HEK293 (cell line): ENCODE data around the gene PTPRN2.

Experiments
- CTCF ChIA-PET: fragments of 350-600 bp; formaldehyde crosslinking; extraction: SDS; loops from one replicate; lab custom pipeline; 2021; ENCODE audit warnings: antibody characterized with exemption; lab: Yijun Ruan, JAX
- POLR2A ChIA-PET: fragments of 300-600 bp; formaldehyde crosslinking; extraction: SDS; loops from one replicate; lab custom pipeline; 2020; ENCODE audit warnings: antibody characterized with exemption, inconsistent platforms; lab: Yijun Ruan, JAX
- H3K27ac ChIP-seq: fragments of 200-500 bp; sonication (Bioruptor generic); 2 replicates; pipeline ENCODE4 v1.5.1; 2014; ENCODE audit warnings: low read depth, low read length, control low read depth, inconsistent platforms; ENCODE audit errors: extremely low read depth
- H3K36me3 ChIP-seq, 2 experiments: fragments of 200-500 bp in 1 of 2; sonication (Bioruptor generic) in 1 of 2; 1 replicate in 1 of 2; 2 replicates in 1 of 2; pipeline ENCODE4 v1.5.1; 2014 to 2017; ENCODE audit warnings: inconsistent platforms in 2 of 2, low read length in 2 of 2; ENCODE audit not compliant: control insufficient read depth in 2 of 2, insufficient read depth in 1 of 2
- H3K4me1 ChIP-seq: fragments of 200-500 bp; sonication (Bioruptor generic); 2 replicates; pipeline ENCODE4 v1.5.1; 2014; ENCODE audit warnings: mild to moderate bottlenecking, low read length, inconsistent platforms; ENCODE audit not compliant: control insufficient read depth, insufficient read depth
- H3K4me3 ChIP-seq: 2 replicates; pipeline ENCODE4 v1.5.1; 2011; ENCODE audit warnings: low read depth, mild to moderate bottlenecking, control low read depth, low read length, moderate library complexity
- H3K9me3 ChIP-seq: fragments of 200-500 bp; sonication (Bioruptor generic); 2 replicates; pipeline ENCODE4 v1.5.1; 2014; ENCODE audit warnings: low read depth, low read length, inconsistent platforms; ENCODE audit not compliant: control insufficient read depth, insufficient read depth
- KLF16 ChIP-seq: fragments of 450-650 bp; formaldehyde crosslinking; IDR thresholded peaks from 2 replicates; pipeline ENCODE4 v1.5.1; 2017; ENCODE audit warnings: missing biosample characterization, missing genetic modification characterization
- MZF1 ChIP-seq: fragments of 450-650 bp; formaldehyde crosslinking; IDR thresholded peaks from 2 replicates; pipeline ENCODE4 v1.5.1; 2017; ENCODE audit warnings: missing biosample characterization, missing genetic modification characterization, borderline replicate concordance
- OSR2 ChIP-seq: fragments of 450-650 bp; formaldehyde crosslinking; IDR thresholded peaks from 2 replicates; pipeline ENCODE4 v1.5.1; 2016; ENCODE audit warnings: missing biosample characterization, missing genetic modification characterization
- ZIC2 ChIP-seq: fragments of 450-650 bp; formaldehyde crosslinking; IDR thresholded peaks from 2 replicates; pipeline ENCODE4 v1.5.1; 2016; ENCODE audit warnings: missing biosample characterization, missing genetic modification characterization
- ZNF10 ChIP-seq: fragments of 450-650 bp; formaldehyde crosslinking; IDR thresholded peaks from 2 replicates; pipeline ENCODE4 v1.5.1; 2017; ENCODE audit warnings: missing biosample characterization, missing genetic modification characterization
- ZNF16 ChIP-seq: fragments of 450-650 bp; formaldehyde crosslinking; IDR thresholded peaks from 2 replicates; pipeline ENCODE4 v1.5.1; 2016; ENCODE audit warnings: low read depth, missing biosample characterization, missing genetic modification characterization
- ZNF211 ChIP-seq: fragments of 450-650 bp; formaldehyde crosslinking; IDR thresholded peaks from 2 replicates; pipeline ENCODE4 v1.5.1; 2016; ENCODE audit warnings: low read depth, missing biosample characterization, missing genetic modification characterization
- ZNF394 ChIP-seq: fragments of 450-650 bp; formaldehyde crosslinking; IDR thresholded peaks from 2 replicates; pipeline ENCODE4 v1.5.1; 2016; ENCODE audit warnings: missing biosample characterization, missing genetic modification characterization, mild to moderate bottlenecking, moderate library complexity, borderline replicate concordance
- ZNF423 ChIP-seq: fragments of 450-650 bp; formaldehyde crosslinking; IDR thresholded peaks from 2 replicates; pipeline ENCODE4 v1.5.1; 2016; ENCODE audit warnings: missing biosample characterization, missing genetic modification characterization
- ZNF560 ChIP-seq: fragments of 450-650 bp; formaldehyde crosslinking; IDR thresholded peaks from 2 replicates; pipeline ENCODE4 v1.5.1; 2017; ENCODE audit warnings: missing biosample characterization, missing genetic modification characterization, borderline replicate concordance
- ZNF600 ChIP-seq: fragments of 450-650 bp; formaldehyde crosslinking; IDR thresholded peaks from 2 replicates; pipeline ENCODE4 v1.5.1; 2016; ENCODE audit warnings: missing biosample characterization, missing genetic modification characterization
- ZNF658 ChIP-seq: fragments of 450-650 bp; formaldehyde crosslinking; IDR thresholded peaks from 2 replicates; pipeline ENCODE4; 2016; ENCODE audit warnings: missing biosample characterization, missing genetic modification characterization
- ZSCAN30 ChIP-seq: fragments of 450-650 bp; IDR thresholded peaks from 2 replicates; pipeline ENCODE4 v1.5.1; 2018; ENCODE audit warnings: missing biosample characterization, mild to moderate bottlenecking, missing genetic modification characterization, moderate library complexity
- TF ChIP-seq, protein P1 (sequence below): fragments of 450-650 bp; formaldehyde crosslinking; IDR thresholded peaks from 2 replicates; pipeline ENCODE4 v1.5.1; 2016; ENCODE audit warnings: missing biosample characterization, missing genetic modification characterization, borderline replicate concordance
- TF ChIP-seq, protein P2 (sequence below): fragments of 450-650 bp; formaldehyde crosslinking; IDR thresholded peaks from 2 replicates; pipeline ENCODE4 v1.5.1; 2016; ENCODE audit warnings: missing biosample characterization, missing genetic modification characterization

The PTPRN2 gene

DNA sequence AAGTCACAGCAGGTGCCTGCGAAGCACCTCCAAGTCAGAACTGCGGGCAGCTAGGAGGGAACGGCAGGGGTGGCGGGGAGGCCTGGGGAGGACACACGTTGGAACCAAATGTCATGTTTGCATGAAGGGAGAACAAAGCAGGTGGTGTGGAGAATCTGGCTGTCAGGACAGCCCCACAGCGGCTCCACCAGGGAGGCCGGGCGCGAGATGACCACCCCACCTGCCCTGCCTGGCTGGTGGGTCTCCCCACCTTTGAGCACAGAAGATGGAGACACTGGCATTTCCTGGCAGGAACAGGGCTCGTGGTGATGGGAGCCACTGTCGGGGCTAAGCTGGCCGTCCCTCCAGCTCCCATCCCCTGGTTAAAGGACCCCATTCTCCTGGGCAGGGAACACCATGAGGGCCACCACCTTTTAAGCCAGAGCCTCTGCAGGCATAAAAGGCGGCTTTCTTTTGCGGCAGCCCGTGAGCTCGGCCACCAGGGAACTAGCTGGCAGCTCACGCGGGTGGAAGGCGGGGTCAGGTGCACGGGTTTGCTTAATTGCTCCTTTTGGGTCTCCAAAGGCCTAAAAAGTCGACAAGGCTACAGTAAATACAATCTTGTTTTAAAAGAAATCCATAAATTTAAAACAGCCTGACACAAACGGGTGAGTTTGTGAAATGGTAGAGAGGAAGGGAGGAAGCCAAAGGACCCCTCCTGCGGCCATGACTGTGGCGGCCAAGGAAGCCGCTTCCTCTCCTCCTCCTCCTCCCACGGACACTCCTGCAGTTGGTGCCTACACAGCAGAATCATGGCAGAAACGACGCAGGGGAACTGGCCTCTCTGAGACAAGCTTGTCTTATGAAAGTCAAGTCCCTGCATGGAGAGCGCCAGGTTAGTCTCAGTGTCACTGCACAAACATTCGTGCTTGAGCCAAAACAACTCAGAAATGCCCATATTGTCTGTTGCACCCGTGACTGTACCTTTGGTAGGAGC is 1037.0 kb downstream of the PTPRN2 start:
- Histone ChIP-seq H3K4me1 (no peaks in the 10 kb centered on the region), H3K9me3 (no peaks in the 10 kb centered on the region), H3K36me3 (no peaks in the 10 kb centered on the region), H3K4me3 (no peak overlapping the region), H3K27ac (no peak overlapping the region)
- TF ChIP-seq ZNF600 (tag by site-specific recombination) (no peak), ZIC2 (tag by site-specific recombination) (peak; percentile 77; the same call in 1 of the 2 replicates), ZNF16 (tag by site-specific recombination) (no peak), ZNF658 (tag by site-specific recombination) (no peak), MZF1 (no peak), KLF16 (tag by site-specific recombination) (no peak), ZNF423 (tag by site-specific recombination) (no peak)
- ChIA-PET POLR2A (no interaction called here), CTCF (no interaction called here)

DNA sequence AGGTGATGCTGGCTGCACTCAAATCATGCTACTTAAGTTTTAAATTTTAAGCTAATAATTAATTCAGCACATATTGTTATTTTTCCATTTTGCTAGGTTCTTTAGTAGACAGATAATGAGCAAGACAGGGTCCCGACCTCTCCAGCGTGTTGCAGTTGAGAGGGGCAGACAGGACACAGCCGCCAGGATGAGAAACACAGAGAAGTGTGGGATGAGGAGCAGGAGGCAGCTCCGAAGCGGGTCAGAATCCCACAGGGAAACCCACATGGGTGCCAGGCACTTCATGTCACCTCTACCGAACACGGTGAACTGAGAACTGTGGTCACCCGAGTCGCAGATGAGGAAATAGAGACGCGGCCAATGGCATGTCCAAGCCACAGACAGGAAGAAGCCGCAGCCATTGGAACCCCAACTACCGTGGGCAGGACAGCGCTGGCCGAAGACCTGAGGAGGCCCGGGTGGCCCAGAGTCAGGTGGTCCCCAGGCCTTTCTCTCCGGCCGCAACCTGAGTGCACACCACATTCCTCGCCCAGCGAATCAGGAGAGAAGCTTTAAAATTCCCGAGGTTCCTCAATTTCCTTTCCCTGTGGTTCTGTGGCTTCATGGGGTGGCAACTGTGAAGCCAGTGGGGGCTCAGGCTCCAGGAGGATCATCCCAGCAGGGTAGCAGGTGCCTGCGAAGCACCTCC is 1037.9 kb downstream of the PTPRN2 start:
- CTCF ChIA-PET: no interaction called here
- no peaks in the 10 kb centered on the region for H3K9me3 ChIP-seq
- TF ChIP-seq, protein P1, sequence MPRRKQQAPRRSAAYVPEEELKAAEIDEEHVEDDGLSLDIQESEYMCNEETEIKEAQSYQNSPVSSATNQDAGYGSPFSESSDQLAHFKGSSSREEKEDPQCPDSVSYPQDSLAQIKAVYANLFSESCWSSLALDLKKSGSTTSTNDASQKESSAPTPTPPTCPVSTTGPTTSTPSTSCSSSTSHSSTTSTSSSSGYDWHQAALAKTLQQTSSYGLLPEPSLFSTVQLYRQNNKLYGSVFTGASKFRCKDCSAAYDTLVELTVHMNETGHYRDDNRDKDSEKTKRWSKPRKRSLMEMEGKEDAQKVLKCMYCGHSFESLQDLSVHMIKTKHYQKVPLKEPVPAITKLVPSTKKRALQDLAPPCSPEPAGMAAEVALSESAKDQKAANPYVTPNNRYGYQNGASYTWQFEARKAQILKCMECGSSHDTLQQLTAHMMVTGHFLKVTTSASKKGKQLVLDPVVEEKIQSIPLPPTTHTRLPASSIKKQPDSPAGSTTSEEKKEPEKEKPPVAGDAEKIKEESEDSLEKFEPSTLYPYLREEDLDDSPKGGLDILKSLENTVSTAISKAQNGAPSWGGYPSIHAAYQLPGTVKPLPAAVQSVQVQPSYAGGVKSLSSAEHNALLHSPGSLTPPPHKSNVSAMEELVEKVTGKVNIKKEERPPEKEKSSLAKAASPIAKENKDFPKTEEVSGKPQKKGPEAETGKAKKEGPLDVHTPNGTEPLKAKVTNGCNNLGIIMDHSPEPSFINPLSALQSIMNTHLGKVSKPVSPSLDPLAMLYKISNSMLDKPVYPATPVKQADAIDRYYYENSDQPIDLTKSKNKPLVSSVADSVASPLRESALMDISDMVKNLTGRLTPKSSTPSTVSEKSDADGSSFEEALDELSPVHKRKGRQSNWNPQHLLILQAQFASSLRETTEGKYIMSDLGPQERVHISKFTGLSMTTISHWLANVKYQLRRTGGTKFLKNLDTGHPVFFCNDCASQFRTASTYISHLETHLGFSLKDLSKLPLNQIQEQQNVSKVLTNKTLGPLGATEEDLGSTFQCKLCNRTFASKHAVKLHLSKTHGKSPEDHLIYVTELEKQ: no peak
- TF ChIP-seq, protein P2, sequence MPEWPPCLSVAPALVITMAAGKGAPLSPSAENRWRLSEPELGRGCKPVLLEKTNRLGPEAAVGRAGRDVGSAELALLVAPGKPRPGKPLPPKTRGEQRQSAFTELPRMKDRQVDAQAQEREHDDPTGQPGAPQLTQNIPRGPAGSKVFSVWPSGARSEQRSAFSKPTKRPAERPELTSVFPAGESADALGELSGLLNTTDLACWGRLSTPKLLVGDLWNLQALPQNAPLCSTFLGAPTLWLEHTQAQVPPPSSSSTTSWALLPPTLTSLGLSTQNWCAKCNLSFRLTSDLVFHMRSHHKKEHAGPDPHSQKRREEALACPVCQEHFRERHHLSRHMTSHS (tag by site-specific recombination): no peak
- TF ChIP-seq ZNF394 (tag by site-specific recombination) (no peak), OSR2 (tag by site-specific recombination) (no peak), ZNF560 (tag by site-specific recombination) (no peak)
- no peaks in the 10 kb centered on the region for H3K4me1 ChIP-seq
- no peak overlapping the region for H3K27ac ChIP-seq
- H3K36me3 ChIP-seq: no peaks in the 10 kb centered on the region
- no peak overlapping the region for H3K4me3 ChIP-seq
- POLR2A ChIA-PET: no interaction called here

DNA sequence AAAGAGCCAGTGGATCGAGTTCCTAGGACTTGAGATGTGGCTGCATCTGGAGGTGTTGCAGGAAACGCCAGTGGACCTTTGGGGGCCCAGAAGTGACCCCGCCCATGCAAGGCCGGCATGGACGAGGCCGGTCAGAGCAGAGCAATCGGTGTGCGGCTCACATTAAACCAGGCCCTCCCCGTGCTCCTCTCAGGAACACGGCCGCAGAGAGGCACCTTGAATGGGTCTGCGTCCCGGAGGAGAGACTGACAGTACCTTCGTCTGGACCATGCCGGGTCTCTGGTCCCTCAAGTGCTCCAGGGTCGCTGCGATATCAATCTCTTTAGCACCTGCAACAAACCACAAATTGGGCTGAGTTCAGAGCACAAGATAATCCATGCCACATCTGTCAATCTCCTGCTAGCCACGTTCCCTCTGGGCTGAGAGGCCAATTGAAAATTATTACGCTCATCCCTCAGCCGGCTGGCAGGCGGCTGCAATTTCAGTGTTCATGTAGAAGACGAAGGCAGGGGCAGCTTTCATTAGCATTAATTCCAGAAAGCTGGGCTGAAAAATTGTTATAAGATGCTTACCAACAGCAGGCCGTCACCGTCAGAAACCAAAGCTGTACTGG is 1038.8 kb downstream of the PTPRN2 start:
- no peak for TF ChIP-seq ZNF10 (tag by site-specific recombination)
- no peak for TF ChIP-seq ZNF211 (tag by site-specific recombination)
- TF ChIP-seq ZSCAN30 (tag by site-specific recombination): no peak
- TF ChIP-seq, all 188 proteins: peak for 0
- ChIA-PET POLR2A (no interaction called here), CTCF (no interaction called here)
- Histone ChIP-seq H3K36me3 (no peaks in the 10 kb centered on the region), H3K4me3 (no peak overlapping the region), H3K4me1 (no peaks in the 10 kb centered on the region), H3K27ac (no peak overlapping the region), H3K9me3 (no peaks in the 10 kb centered on the region)
